HG03469 (cell line): ENCODE results near the gene UBL7.

Experiments
- ATAC-seq: cut with Tn5 transposase; IDR thresholded peaks from one replicate; pipeline ENCODE4 v1.9.1; 2021; ENCODE audit warnings: mild to moderate bottlenecking, moderate library complexity, moderate number of reproducible peaks; ENCODE audit not compliant: unreplicated experiment

UBL7 gene

GRCh38 chr15:74425630-74426029, 35.3 kb downstream of the UBL7 start:
- ATAC-seq, result no peak

- ATAC-seq, result no peak
Measured at GRCh38 chr15:74424901-74425528, 35.9 kb downstream of the UBL7 start.

- no peak for ATAC-seq
Measured at GRCh38 chr15:74423431-74424257, 37.3 kb downstream of the UBL7 start.

- ATAC-seq, result no peak
Measured at GRCh38 chr15:74422652-74423430, 38.1 kb downstream of the UBL7 start.

GRCh38 chr15:74422265-74422651, 38.7 kb downstream of the UBL7 start:
- no peak for ATAC-seq

- no peak for ATAC-seq
Measured at GRCh38 chr15:74421302-74422245, 39.4 kb downstream of the UBL7 start.

GRCh38 chr15:74420193-74420905, 40.6 kb downstream of the UBL7 start:
- no peak for ATAC-seq

- no peak for ATAC-seq
Measured at GRCh38 chr15:74419432-74419831, 41.5 kb downstream of the UBL7 start.

GRCh38 chr15:74418575-74419338, 42.2 kb downstream of the UBL7 start:
- no peak for ATAC-seq

GRCh38 chr15:74417670-74418069, 43.3 kb downstream of the UBL7 start:
- no peak for ATAC-seq

- ATAC-seq, result no peak
Measured at GRCh38 chr15:74417225-74417624, 43.7 kb downstream of the UBL7 start.

GRCh38 chr15:74415966-74416916, 44.7 kb downstream of the UBL7 start:
- ATAC-seq, result no peak

GRCh38 chr15:74414603-74415338, 46.2 kb downstream of the UBL7 start:
- ATAC-seq, result no peak

GRCh38 chr15:74414081-74414580, 46.8 kb downstream of the UBL7 start:
- ATAC-seq, result no peak

- no peak for ATAC-seq
Measured at GRCh38 chr15:74413350-74414080, 47.4 kb downstream of the UBL7 start.

- no peak for ATAC-seq
Measured at GRCh38 chr15:74412159-74412558, 48.8 kb downstream of the UBL7 start.
